ENCODE results near the gene C17orf114.

DNA sequence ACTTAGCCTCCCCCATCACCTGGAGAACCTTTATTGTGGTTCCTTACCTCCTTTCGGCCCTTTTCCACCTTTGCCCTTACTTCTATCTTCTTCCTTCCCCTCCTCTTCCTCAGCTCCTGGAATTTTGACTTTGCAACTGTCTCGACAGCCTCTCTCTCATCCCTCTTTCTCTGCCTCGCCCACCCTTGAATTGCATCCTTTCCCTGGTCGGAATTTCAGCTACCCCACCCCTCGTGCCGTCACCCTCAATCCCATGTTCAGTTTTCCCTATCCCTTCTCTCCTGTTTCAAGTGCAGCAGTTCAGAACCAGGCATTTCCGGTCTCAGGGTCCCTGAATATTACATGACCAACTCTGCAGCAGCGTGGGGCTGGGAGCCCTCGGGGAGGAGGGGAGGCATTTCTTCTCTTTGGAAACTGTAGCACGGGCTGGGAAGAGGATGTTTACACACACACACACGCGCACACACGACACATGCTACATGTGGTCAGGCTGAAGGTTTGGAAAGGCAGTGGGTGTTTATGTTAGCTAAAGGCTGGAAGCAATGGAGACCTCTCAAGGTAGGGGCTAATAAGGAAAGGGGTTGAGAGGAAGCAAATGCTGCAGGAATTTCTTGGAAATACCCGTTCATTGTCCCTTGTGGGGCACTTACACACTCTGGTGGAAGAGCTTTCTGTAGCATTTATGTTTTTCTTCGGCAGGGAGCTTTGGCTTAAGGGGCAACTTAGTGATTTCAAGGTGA lies 32.0 kb upstream of the C17orf114 start:
- TF ChIP-seq POLR2A (IDR thresholded peaks at IDR 0.05; ENCODE audit: low read length): no peak
- no peak for TF ChIP-seq CTCF (IDR thresholded peaks at IDR 0.05)
- TF ChIP-seq REST (IDR thresholded peaks at IDR 0.05): no peak

All from A549 (cell line).